DOHH2 (cell line): ENCODE results near the gene KDM2A.

Source experiments
- H3F3A ChIP-seq: fragments of 200-600 bp; sonication (generic), shearing (Covaris generic); 2 replicates; pipeline ENCODE4 v1.6.0; 2016; ENCODE audit warnings: antibody characterized with exemption, mild to moderate bottlenecking; ENCODE audit not compliant: control insufficient read depth, insufficient read depth
- H3K27ac ChIP-seq: fragments of 200-600 bp; sonication (generic); 2 replicates; pipeline ENCODE4 v1.5.1; 2014; ENCODE audit warnings: low read depth, mild to moderate bottlenecking, low read length, moderate library complexity
- H3K27me3 ChIP-seq: fragments of 200-600 bp; sonication (generic); 2 replicates; pipeline ENCODE4 v1.6.1; 2014; ENCODE audit warnings: mild to moderate bottlenecking, low read length, mixed read lengths; ENCODE audit not compliant: control insufficient read depth
- H3K36me3 ChIP-seq: fragments of 200-600 bp; sonication (generic); 2 replicates; pipeline ENCODE4 v1.6.1; 2014; ENCODE audit warnings: mild to moderate bottlenecking, low read length, moderate library complexity, mixed read lengths; ENCODE audit not compliant: control insufficient read depth
- H3K4me1 ChIP-seq: fragments of 200-600 bp; sonication (generic); 2 replicates; pipeline ENCODE4 v1.6.1; 2014; ENCODE audit warnings: mild to moderate bottlenecking, low read length, mixed read lengths; ENCODE audit not compliant: control insufficient read depth
- H3K4me2 ChIP-seq: fragments of 200-600 bp; sonication (generic); 2 replicates; pipeline ENCODE4 v1.6.0; 2014; ENCODE audit warnings: mild to moderate bottlenecking, low read length, moderate library complexity
- H3K4me3 ChIP-seq: fragments of 200-600 bp; sonication (generic); 2 replicates; pipeline ENCODE4 v1.5.1; 2014; ENCODE audit warnings: mild to moderate bottlenecking, low read length, mixed read lengths
- H3K79me2 ChIP-seq: fragments of 200-600 bp; sonication (generic); 2 replicates; pipeline ENCODE4 v1.6.1; 2014; ENCODE audit warnings: mild to moderate bottlenecking, low read length, mixed read lengths; ENCODE audit not compliant: control insufficient read depth
- H3K9me2 ChIP-seq: fragments of 200-600 bp; sonication (generic); replicated peaks from 2 replicates; pipeline ENCODE4 v1.6.1; 2014; ENCODE audit warnings: mild to moderate bottlenecking, low read length, mixed read lengths; ENCODE audit not compliant: control insufficient read depth
- H3K9me3 ChIP-seq: fragments of 200-600 bp; sonication (generic); 2 replicates; pipeline ENCODE4 v1.6.1; 2014; ENCODE audit warnings: antibody characterized with exemption, low read length, mixed read lengths; ENCODE audit not compliant: control insufficient read depth, insufficient read depth
- H4K20me1 ChIP-seq: fragments of 200-600 bp; sonication (generic); 2 replicates; pipeline ENCODE4 v1.6.0; 2014; ENCODE audit warnings: low read depth, mild to moderate bottlenecking, antibody characterized with exemption, low read length, moderate library complexity; ENCODE audit not compliant: control insufficient read depth, insufficient read depth
- CTCF ChIP-seq: fragments of 200-600 bp; sonication (generic); IDR thresholded peaks from one replicate; pipeline ENCODE4 v1.5.1; 2014; ENCODE audit warnings: antibody characterized with exemption, mild to moderate bottlenecking, low read depth, low read length; ENCODE audit not compliant: poor library complexity, severe bottlenecking
- EZH2phosphoT487 ChIP-seq: fragments of 200-600 bp; sonication (generic); IDR thresholded peaks from 2 replicates; pipeline ENCODE4 v1.6.1; 2017; ENCODE audit warnings: borderline replicate concordance, mild to moderate bottlenecking, antibody characterized with exemption, low read length, moderate library complexity, mixed read lengths

KDM2A gene

DNA sequence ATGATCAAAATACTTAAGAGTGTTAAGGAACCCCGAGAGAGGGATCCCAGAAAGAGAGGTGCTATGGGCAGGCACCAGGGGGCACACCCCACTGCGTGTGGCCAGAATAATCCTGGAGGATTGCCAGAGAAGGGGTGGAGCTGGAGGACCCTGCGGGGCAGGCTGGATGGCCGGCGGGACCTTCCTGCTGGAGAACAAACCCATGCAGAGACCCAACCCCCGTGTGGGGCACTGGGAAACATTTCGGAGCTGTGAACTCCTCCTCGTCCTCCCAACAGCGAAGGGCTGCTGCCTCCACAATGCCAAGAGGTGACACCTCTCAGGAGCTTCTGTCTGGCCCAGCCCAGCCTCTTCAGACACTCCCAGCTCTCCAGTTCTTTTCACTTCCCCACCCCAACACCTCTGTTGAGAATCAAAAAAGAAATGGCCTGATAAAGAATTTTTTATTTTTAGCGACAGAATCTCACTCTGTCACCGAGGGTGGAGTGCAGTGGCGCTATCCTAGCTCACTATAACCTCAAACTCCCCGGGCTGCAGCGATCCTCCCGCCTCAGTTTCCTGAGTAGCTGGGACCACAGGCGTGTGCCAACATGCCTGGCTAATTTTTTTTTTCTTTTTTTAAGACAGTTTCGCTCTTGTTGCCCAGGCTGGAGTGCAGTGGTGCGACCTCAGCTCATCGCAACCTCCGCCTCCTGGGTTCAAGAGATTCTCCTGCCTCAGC lies 36.8 kb upstream of the KDM2A start:
- H3K4me2 ChIP-seq = peak overlapping the region; percentile 66
- H3K79me2 ChIP-seq = no peaks in the 10 kb centered on the region
- no peak overlapping the region for H3K27ac ChIP-seq
- H3K36me3 ChIP-seq = no peaks in the 10 kb centered on the region
- H3F3A ChIP-seq = no peaks in the 10 kb centered on the region
- no peaks in the 10 kb centered on the region for H4K20me1 ChIP-seq
- peak overlapping the region; percentile 37 for H3K4me3 ChIP-seq
- TF ChIP-seq CTCF = no peak
- TF ChIP-seq EZH2phosphoT487 = no peak
- no peaks in the 10 kb centered on the region for H3K9me3 ChIP-seq
- peaks cover 5% of the 10 kb centered on the region for H3K27me3 ChIP-seq
- peaks cover 12% of the 10 kb centered on the region for H3K4me1 ChIP-seq
- H3K9me2 ChIP-seq = no peaks in the 10 kb centered on the region

DNA sequence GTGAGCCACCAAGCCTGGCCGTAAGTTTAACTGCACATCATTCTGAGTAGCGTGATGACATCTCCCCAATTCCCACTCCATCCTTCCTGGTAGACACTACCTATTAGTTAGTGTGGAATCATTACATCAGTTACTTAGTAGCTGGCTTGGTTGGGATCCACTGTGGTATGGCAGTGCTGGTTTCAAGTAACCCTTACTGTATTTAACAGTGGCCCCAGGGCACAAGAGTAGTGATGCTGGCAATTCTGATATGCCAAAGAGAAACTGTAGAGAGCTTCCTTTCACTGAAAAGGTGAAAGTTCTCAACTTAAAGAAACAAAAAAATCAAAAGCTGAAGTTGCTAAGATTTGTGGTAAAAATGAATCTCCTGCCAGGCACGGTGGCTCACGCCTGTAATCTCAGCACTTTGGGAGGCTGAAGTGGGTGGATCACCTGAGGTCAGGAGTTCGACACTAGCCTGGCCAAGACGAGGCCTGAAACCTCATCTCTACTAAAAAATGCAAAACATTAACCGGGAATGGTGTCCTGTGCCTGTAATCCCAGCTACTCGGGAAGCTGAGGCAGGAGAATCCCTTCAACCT lies 35.2 kb upstream of the KDM2A start:
- Histone ChIP-seq H3K79me2 (no peaks in the 10 kb centered on the region), H3K9me3 (no peaks in the 10 kb centered on the region), H3F3A (no peaks in the 10 kb centered on the region), H3K27me3 (peaks cover 5% of the 10 kb centered on the region), H3K4me1 (peaks cover 12% of the 10 kb centered on the region), H3K36me3 (no peaks in the 10 kb centered on the region), H3K27ac (no peak overlapping the region), H3K9me2 (no peaks in the 10 kb centered on the region), H3K4me2 (no peak overlapping the region), H3K4me3 (no peak overlapping the region), H4K20me1 (no peaks in the 10 kb centered on the region)
- TF ChIP-seq CTCF (no peak), EZH2phosphoT487 (no peak)

DNA sequence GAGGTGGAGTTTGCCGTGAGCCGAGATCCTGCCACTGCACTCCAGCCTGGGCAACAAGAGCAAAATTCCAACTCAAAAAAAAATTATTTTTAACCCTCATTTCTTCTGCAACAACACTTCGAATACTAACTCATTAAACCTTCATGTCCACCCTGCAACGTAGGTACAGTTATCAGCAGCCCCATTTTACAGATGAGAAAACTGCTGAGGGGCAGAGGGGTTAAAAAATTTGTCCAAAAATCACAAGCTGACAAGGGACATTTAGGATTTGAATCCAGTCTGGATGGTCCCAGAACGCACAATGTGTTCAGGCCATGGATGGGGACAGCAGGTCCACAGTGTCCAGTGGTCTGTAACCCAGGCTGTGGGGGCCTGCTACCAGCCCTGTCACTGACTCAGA lies 33.4 kb upstream of the KDM2A start:
- Histone ChIP-seq H3K9me3 (no peaks in the 10 kb centered on the region), H3K4me1 (peaks cover 16% of the 10 kb centered on the region), H3K36me3 (no peaks in the 10 kb centered on the region), H3K27ac (no peak overlapping the region), H3K4me3 (no peak overlapping the region), H3K9me2 (no peaks in the 10 kb centered on the region), H4K20me1 (no peaks in the 10 kb centered on the region), H3K4me2 (no peak overlapping the region), H3K79me2 (no peaks in the 10 kb centered on the region), H3F3A (no peaks in the 10 kb centered on the region), H3K27me3 (peaks cover 5% of the 10 kb centered on the region)
- TF ChIP-seq EZH2phosphoT487 (no peak), CTCF (no peak)
